A549 (cell line): ENCODE measurements around the gene KRTAP10-8. TPM values are rescaled to one million over a fixed set of nuclear protein-coding genes. Genes with fewer than 3 reads are reported as not detected.

ENCODE experiments used
- ATAC-seq, 2 experiments: fragments of 200-7000 bp in 1 of 2; fragments of >200 bp in 1 of 2; cut with Nextera tagmentation in 1 of 2; cut with Tn5 transposase in 1 of 2; 3 replicates each; pipeline versions ENCODE4 v1.8.0 to v1.9.1; 2018 to 2020; ENCODE audit warnings: mild to moderate bottlenecking in 1 of 2, moderate library complexity in 1 of 2
- CTCF ChIA-PET: fragments of 300-600 bp; sonication (Branson Sonifier 250); formaldehyde crosslinking; extraction: SDS; loops from one replicate; lab custom pipeline; 2021; ENCODE audit warnings: antibody characterized with exemption, inconsistent platforms; lab: Yijun Ruan, JAX
- POLR2A ChIA-PET: fragments of 350-600 bp; formaldehyde crosslinking; extraction: SDS; loops from one replicate; lab custom pipeline; 2021; ENCODE audit warnings: antibody characterized with exemption, inconsistent platforms; lab: Yijun Ruan, JAX
- DNase-seq, 2 experiments: peaks; one replicate each; pipeline versions ENCODE4 v3.0.0 to v3.0.0-alpha.2; 2011 to 2016; ENCODE audit warnings: low read depth in 1 of 2, low spot score in 1 of 2
- FAIRE-seq: peaks from 2 replicates; lab custom pipeline; 2011; peaks lifted over from hg19 to GRCh38; lab: Jason Lieb, UNC
- H3K27ac ChIP-seq, 2 experiments: fragments of >200 bp; sonication (Bioruptor Twin); formaldehyde crosslinking; 3 replicates each; pipeline ENCODE4 v1.5.1; 2016 to 2017
- H3K4me1 ChIP-seq: fragments of >200 bp; sonication (Bioruptor Twin); formaldehyde crosslinking; 3 replicates; pipeline ENCODE4 v1.6.1; 2016
- H3K4me2 ChIP-seq: fragments of >200 bp; sonication (Bioruptor Twin); formaldehyde crosslinking; 3 replicates; pipeline ENCODE4 v1.6.1; 2016
- H3K4me3 ChIP-seq: fragments of >200 bp; sonication (Bioruptor Twin); formaldehyde crosslinking; 3 replicates; pipeline ENCODE4 v1.5.1; 2016
- H3K9me3 ChIP-seq: fragments of >200 bp; sonication (Bioruptor Twin); formaldehyde crosslinking; 3 replicates; pipeline ENCODE4 v1.6.1; 2016
- BCL3 ChIP-seq: fragments of >200 bp; sonication (Bioruptor Twin); formaldehyde crosslinking; IDR thresholded peaks from 3 replicates; pipeline ENCODE4 v1.6.1; 2016
- BHLHE40 ChIP-seq: IDR thresholded peaks from 2 replicates; pipeline ENCODE4 v1.6.1; 2012; ENCODE audit warnings: low read depth, low read length, inconsistent platforms
- CBX2 ChIP-seq: fragments of 200-600 bp; sonication (generic); IDR thresholded peaks from 2 replicates; pipeline ENCODE4 v1.6.1; 2016; ENCODE audit warnings: low read depth, mild to moderate bottlenecking, borderline replicate concordance
- CHD2 ChIP-seq: fragments of 150-350 bp; IDR thresholded peaks from 2 replicates; pipeline ENCODE4 v1.6.1; 2014; ENCODE audit warnings: low read length; ENCODE audit not compliant: partially characterized antibody
- EHMT2 ChIP-seq: fragments of 200-600 bp; sonication (generic); IDR thresholded peaks from 2 replicates; pipeline ENCODE4 v1.6.1; 2016; ENCODE audit warnings: antibody characterized with exemption, low read depth, mild to moderate bottlenecking, moderate library complexity
- FOSB ChIP-seq: fragments of 250-450 bp; sonication (Bioruptor Pico); IDR thresholded peaks from 2 replicates; pipeline ENCODE4 v1.5.0; 2020; ENCODE audit warnings: mild to moderate bottlenecking, moderate library complexity
- FOSL2 ChIP-seq, 2 experiments: fragments of 450-650 bp in 1 of 2; fragments of >200 bp in 1 of 2; sonication (Bioruptor Twin) in 1 of 2; formaldehyde crosslinking; IDR thresholded peaks; 2 replicates each; pipeline versions ENCODE4 v1.5.0 to v1.6.1; 2016 to 2020; ENCODE audit warnings: mild to moderate bottlenecking in 1 of 2, moderate library complexity in 1 of 2
- HEYL ChIP-seq: fragments of 250-450 bp; sonication (Bioruptor Pico); IDR thresholded peaks from 2 replicates; pipeline ENCODE4 v1.8.0; 2021; ENCODE audit warnings: mild to moderate bottlenecking, moderate library complexity
- JUN ChIP-seq, 2 experiments: fragments of >200 bp; sonication (Bioruptor Twin); formaldehyde crosslinking; IDR thresholded peaks; 2 replicates in 1 of 2; 3 replicates in 1 of 2; pipeline ENCODE4 v1.6.1; 2016 to 2017
- MAX ChIP-seq: IDR thresholded peaks from 2 replicates; pipeline ENCODE4 v1.6.1; 2012
- MAZ ChIP-seq: fragments of 150-350 bp; IDR thresholded peaks from 2 replicates; pipeline ENCODE4 v1.6.1; 2014; ENCODE audit warnings: antibody characterized with exemption, low read depth, low read length, borderline replicate concordance
- NFE2L2 ChIP-seq: fragments of 150-350 bp; conservative IDR thresholded peaks from 2 replicates; pipeline ENCODE4 v1.6.1; 2014; ENCODE audit warnings: low read length
- NPAS2 ChIP-seq: fragments of 250-450 bp; sonication (Bioruptor Pico); IDR thresholded peaks from 2 replicates; pipeline ENCODE4 v1.8.0; 2022; ENCODE audit warnings: mild to moderate bottlenecking, moderate library complexity, borderline replicate concordance
- POLR2AphosphoS2 ChIP-seq: conservative IDR thresholded peaks from 2 replicates; pipeline ENCODE4 v1.6.1; 2012; ENCODE audit warnings: low read length, improper control_type of control experiment, inconsistent platforms
- RAD21 ChIP-seq, 2 experiments: fragments of >200 bp in 1 of 2; sonication (Bioruptor Twin) in 1 of 2; formaldehyde crosslinking in 1 of 2; IDR thresholded peaks in 1 of 2; conservative IDR thresholded peaks in 1 of 2; 2 replicates in 1 of 2; 3 replicates in 1 of 2; pipeline ENCODE4 v1.6.1; 2012 to 2018; ENCODE audit warnings: inconsistent platforms in 1 of 2
- REST ChIP-seq: fragments of 200-600 bp; sonication (generic); IDR thresholded peaks from 2 replicates; pipeline ENCODE4 v1.6.1; 2016; ENCODE audit warnings: antibody characterized with exemption, mild to moderate bottlenecking, moderate library complexity
- SMC3 ChIP-seq: fragments of >200 bp; sonication (Bioruptor Twin); formaldehyde crosslinking; IDR thresholded peaks from 3 replicates; pipeline ENCODE4 v1.6.1; 2018; ENCODE audit warnings: inconsistent platforms
- SREBF2 ChIP-seq: fragments of 450-650 bp; IDR thresholded peaks from 2 replicates; pipeline ENCODE4 v1.6.1; 2014; ENCODE audit warnings: mild to moderate bottlenecking, moderate library complexity
- TP53 ChIP-seq: fragments of 250-450 bp; sonication (Bioruptor Pico); IDR thresholded peaks from 2 replicates; pipeline ENCODE4 v1.5.0; 2021; ENCODE audit warnings: mild to moderate bottlenecking, moderate library complexity
- USF2 ChIP-seq: fragments of 450-650 bp; IDR thresholded peaks from 2 replicates; pipeline ENCODE4 v1.6.1; 2014; ENCODE audit warnings: antibody characterized with exemption
- ZC3H11A ChIP-seq: fragments of 450-650 bp; IDR thresholded peaks from 2 replicates; pipeline ENCODE4 v1.6.1; 2014; ENCODE audit warnings: antibody characterized with exemption, mild to moderate bottlenecking
- WGBS: methylation state at CpG from one replicate; pipeline ENCODE4 v1.1.6; 2017; ENCODE audit errors: missing lambda C conversion rate; 5-methylcytosine and 5-hydroxymethylcytosine counted together
- polyA plus RNA-seq, 4 experiments: library from polyadenylated mRNA; depleted of rRNA in 3 of 4; stranded (reverse); fragments of >200 nt; fragmentation: RNase III in 1 of 4; extraction: RNeasy Plus Mini Kit Qiagen cat#74134 plus additional on column Dnase treatment in 1 of 4; gene quantifications; 2 replicates in 3 of 4; 3 replicates in 1 of 4; pipeline ENCODE4 v1.2.3, GENCODE V29; 2011 to 2017

Gene KRTAP10-8
- polyA plus RNA-seq, 2 of the 4 experiments (the other 2 are of a cell fraction) = not detected

GRCh38 chr21:44656868-44657267 lies 45.0 kb downstream of the KRTAP10-8 start:
- POLR2A ChIA-PET = no interaction called here
- CTCF ChIA-PET = no interaction called here
- DNase-seq = no peak

GRCh38 chr21:44657635-44658540 lies 46.0 kb downstream of the KRTAP10-8 start, which contains the start of gene KRTAP12-3:
Gene KRTAP12-3 (plus strand): TSS chr21:44657932. CDS start chr21:44657980, 48 bp downstream.
- 52% methylated on average over 25 of the region's 26 CpGs for WGBS
- no peak for DNase-seq
- no peaks in the 10 kb centered on the region for H3K4me1 ChIP-seq
- H3K4me2 ChIP-seq = no peak within 1 kb of the TSS
- H3K9me3 ChIP-seq = no peaks in the 10 kb centered on the region
- no peak for ATAC-seq
- CTCF ChIA-PET = no interaction called here
- no peak for FAIRE-seq
- no peak for TF ChIP-seq TP53 (CRISPR knock-in tag)
- TF ChIP-seq MAZ = no peak
- no peak for TF ChIP-seq ZC3H11A
- no peak for TF ChIP-seq FOSL2 (IDR thresholded peaks at IDR 0.05)
- no peak for TF ChIP-seq FOSL2 (CRISPR knock-in tag; IDR thresholded peaks at IDR 0.05)
- TF ChIP-seq NFE2L2 = no peak
- TF ChIP-seq HEYL (CRISPR knock-in tag) = no peak
- no peak for TF ChIP-seq BCL3
- no peak for TF ChIP-seq EHMT2
- no peak for TF ChIP-seq SMC3
- TF ChIP-seq JUN (IDR thresholded peaks at IDR 0.05) = no peak
- no peak for TF ChIP-seq REST
- TF ChIP-seq USF2 = no peak
- TF ChIP-seq MAX = no peak
- no peak within 1 kb of the TSS for H3K4me3 ChIP-seq
- no peak within 1 kb of the TSS for H3K27ac ChIP-seq
- POLR2A ChIA-PET = no interaction called here

More at GRCh38 chr21:44656868-44657267, 45.0 kb downstream of the KRTAP10-8 start:
- Histone ChIP-seq H3K9me3 (no peaks in the 10 kb centered on the region), H3K4me1 (no peaks in the 10 kb centered on the region), H3K27ac (no peak overlapping the region), H3K4me2 (no peak overlapping the region), H3K4me3 (no peak overlapping the region)
- 11% methylated on average over 1 of the region's 1 CpG for WGBS
- no peak for ATAC-seq
- TF ChIP-seq NPAS2 (CRISPR knock-in tag) (no peak), FOSB (CRISPR knock-in tag) (no peak), JUN (IDR thresholded peaks at IDR 0.05) (no peak), RAD21 (conservative IDR thresholded peaks at IDR 0.05 in 1 of 2, IDR thresholded peaks at IDR 0.05 in 1 of 2) (no peak), SREBF2 (no peak), EHMT2 (no peak), CHD2 (no peak), REST (no peak), CBX2 (no peak), BHLHE40 (no peak), POLR2AphosphoS2 (no peak)
- no peak for FAIRE-seq
